H9 (cell line): Measurements from ENCODE around the gene TADA2B. TPM values are rescaled to one million over a fixed set of nuclear protein-coding genes. Genes with fewer than 3 reads are reported as not detected.
"Not testable (repeated sequence)": the region's sequence is repeated elsewhere in the genome, so short reads cannot be mapped to it uniquely, and the experiment has no call there.

ENCODE experiments used
- DNase-seq: peaks from one replicate; pipeline ENCODE4 v3.0.0-alpha.2; 2017
- H2AFZ ChIP-seq: one replicate; pipeline ENCODE4 v1.6.1; 2013; ENCODE audit warnings: mild to moderate bottlenecking, low read length, control low read depth, moderate library complexity
- H2AK5ac ChIP-seq: 2 replicates; pipeline ENCODE4 v1.6.1; 2013; ENCODE audit warnings: low read length, control low read depth, mixed read lengths; ENCODE audit not compliant: insufficient read length
- H2BK120ac ChIP-seq: one replicate; pipeline ENCODE4 v1.6.1; 2013; ENCODE audit warnings: low read depth, mild to moderate bottlenecking, low read length, control low read depth, inconsistent platforms; ENCODE audit not compliant: poor library complexity, severe bottlenecking
- H2BK12ac ChIP-seq: 2 replicates; pipeline ENCODE4 v1.6.1; 2013; ENCODE audit warnings: low read length, control low read depth, mixed read lengths, low read depth; ENCODE audit not compliant: insufficient read length
- H2BK15ac ChIP-seq: 2 replicates; pipeline ENCODE4 v1.6.1; 2013; ENCODE audit warnings: low read depth, low read length, control low read depth
- H2BK20ac ChIP-seq: one replicate; pipeline ENCODE4 v1.6.1; 2013; ENCODE audit warnings: low read depth, mild to moderate bottlenecking, low read length, control low read depth, inconsistent platforms; ENCODE audit not compliant: poor library complexity, severe bottlenecking
- H2BK5ac ChIP-seq: 2 replicates; pipeline ENCODE4 v1.6.1; 2013; ENCODE audit warnings: low read length, control low read depth, mixed read lengths; ENCODE audit not compliant: insufficient read length
- H3K14ac ChIP-seq: 2 replicates; pipeline ENCODE4 v1.6.1; 2013; ENCODE audit warnings: low read length, control low read depth; ENCODE audit not compliant: insufficient read depth
- H3K18ac ChIP-seq: 2 replicates; pipeline ENCODE4 v1.6.1; 2013; ENCODE audit warnings: low read depth, mild to moderate bottlenecking, mixed read lengths, low read length, control low read depth; ENCODE audit not compliant: insufficient read length
- H3K23ac ChIP-seq: 2 replicates; pipeline ENCODE4 v1.6.1; 2013; ENCODE audit warnings: low read length, control low read depth, mixed read lengths, low read depth; ENCODE audit not compliant: insufficient read length
- H3K23me2 ChIP-seq: 2 replicates; pipeline ENCODE4 v1.6.1; 2013; ENCODE audit warnings: low read depth, mild to moderate bottlenecking, mixed read lengths, low read length, control low read depth; ENCODE audit not compliant: insufficient read length, poor library complexity, severe bottlenecking
- H3K27ac ChIP-seq: 2 replicates; pipeline ENCODE4 v1.5.1; 2013; ENCODE audit warnings: low read length, control low read depth, mixed read lengths, low read depth; ENCODE audit not compliant: insufficient read length
- H3K27me3 ChIP-seq: 2 replicates; pipeline ENCODE4 v1.6.1; 2013; ENCODE audit warnings: low read length, control low read depth, inconsistent platforms; ENCODE audit not compliant: insufficient read depth
- H3K4ac ChIP-seq: 2 replicates; pipeline ENCODE4 v1.6.1; 2013; ENCODE audit warnings: low read depth, mild to moderate bottlenecking, control low read depth, inconsistent platforms, low read length, moderate library complexity
- H3K4me1 ChIP-seq: 2 replicates; pipeline ENCODE4 v1.6.1; 2013; ENCODE audit warnings: low read length, control low read depth, inconsistent platforms; ENCODE audit not compliant: insufficient read depth
- H3K4me2 ChIP-seq: 2 replicates; pipeline ENCODE4 v1.6.1; 2013; ENCODE audit warnings: low read length, control low read depth, mixed read lengths; ENCODE audit not compliant: insufficient read length, insufficient read depth
- H3K56ac ChIP-seq: 2 replicates; pipeline ENCODE4 v1.6.1; 2013; ENCODE audit warnings: low read depth, mild to moderate bottlenecking, mixed read lengths, low read length, control low read depth; ENCODE audit not compliant: insufficient read length
- H3K79me1 ChIP-seq: 2 replicates; pipeline ENCODE4 v1.6.1; 2013; ENCODE audit warnings: low read depth, mild to moderate bottlenecking, moderate library complexity, low read length, control low read depth, inconsistent platforms; ENCODE audit not compliant: insufficient read depth, poor library complexity, severe bottlenecking
- H3K79me2 ChIP-seq: 2 replicates; pipeline ENCODE4 v1.6.1; 2013; ENCODE audit warnings: low read length, control low read depth, inconsistent platforms; ENCODE audit not compliant: insufficient read depth
- H3K9ac ChIP-seq: 2 replicates; pipeline ENCODE4 v1.6.1; 2013; ENCODE audit warnings: low read length, control low read depth, mixed read lengths; ENCODE audit not compliant: insufficient read length; ENCODE audit errors: extremely low read depth
- H3K9me3 ChIP-seq: one replicate; pipeline ENCODE4 v1.6.1; 2013; ENCODE audit warnings: low read depth, low read length, inconsistent platforms; ENCODE audit not compliant: control insufficient read depth
- H3T11ph ChIP-seq: one replicate; pipeline ENCODE4 v1.6.1; 2013; ENCODE audit warnings: mild to moderate bottlenecking, low read length, control low read depth, inconsistent platforms
- H4K20me1 ChIP-seq: one replicate; pipeline ENCODE4 v1.6.1; 2013; ENCODE audit not compliant: control insufficient read depth, insufficient read length, insufficient read depth
- H4K5ac ChIP-seq: 2 replicates; pipeline ENCODE4 v1.6.1; 2013; ENCODE audit warnings: low read depth, mild to moderate bottlenecking, mixed read lengths, low read length, control low read depth; ENCODE audit not compliant: insufficient read length
- H4K8ac ChIP-seq: replicated peaks from 2 replicates; pipeline ENCODE4 v1.6.1; 2013; ENCODE audit warnings: low read length, control low read depth, mixed read lengths, low read depth; ENCODE audit not compliant: insufficient read length
- H4K91ac ChIP-seq: 2 replicates; pipeline ENCODE4 v1.6.1; 2013; ENCODE audit warnings: low read depth, mild to moderate bottlenecking, moderate library complexity, mixed read lengths, low read length, control low read depth; ENCODE audit not compliant: insufficient read length
- H3K27ac Mint-ChIP-seq, 3 experiments: 2 replicates in 2 of 3; 3 replicates in 1 of 3; pipeline ENCODE4 v1.8.0; 2020 to 2021; ENCODE audit warnings: mixed read lengths in 3 of 3, mild to moderate bottlenecking in 1 of 3, moderate library complexity in 1 of 3
- H3K27me3 Mint-ChIP-seq: 2 replicates; pipeline ENCODE4 v1.8.0; 2021; ENCODE audit warnings: low read depth, mild to moderate bottlenecking, moderate library complexity, mixed read lengths
- H3K36me3 Mint-ChIP-seq, 3 experiments: 2 replicates in 2 of 3; 3 replicates in 1 of 3; pipeline ENCODE4 v1.8.0; 2020 to 2021; ENCODE audit warnings: low read depth in 3 of 3, mixed read lengths in 3 of 3; ENCODE audit not compliant: insufficient read depth in 1 of 3
- H3K4me1 Mint-ChIP-seq, 2 experiments: 2 replicates each; pipeline ENCODE4 v1.8.0; 2020; ENCODE audit warnings: mixed read lengths in 2 of 2
- H3K4me3 Mint-ChIP-seq, 2 experiments: 2 replicates in 1 of 2; 3 replicates in 1 of 2; pipeline ENCODE4 v1.8.0; 2020 to 2021; ENCODE audit warnings: mild to moderate bottlenecking in 2 of 2, mixed read lengths in 2 of 2, moderate library complexity in 1 of 2
- H3K9me3 Mint-ChIP-seq, 2 experiments: 2 replicates in 1 of 2; 3 replicates in 1 of 2; pipeline ENCODE4 v1.8.0; 2020; ENCODE audit warnings: mild to moderate bottlenecking in 2 of 2, mixed read lengths in 2 of 2, moderate library complexity in 1 of 2
- CTCF ChIP-seq: fragments of 200-600 bp; sonication (generic); conservative IDR thresholded peaks from 3 replicates; pipeline ENCODE4 v1.8.0; 2021; ENCODE audit warnings: antibody characterized with exemption, mild to moderate bottlenecking
- WGBS: extraction: QIAGEN DNeasy Blood & Tissue Kit; methylation state at CpG from one replicate; pipeline ENCODE4 v1.1.7; 2013; ENCODE audit warnings: missing lambda C conversion rate, low lambda C conversion rate, mixed read lengths; ENCODE audit not compliant: insufficient read length; ENCODE audit errors: extremely low coverage; 5-methylcytosine and 5-hydroxymethylcytosine counted together
- total RNA-seq: library from RNA; stranded (reverse); gene quantifications from 2 replicates; pipeline ENCODE4 v1.2.1, GENCODE V29; 2021

The TADA2B gene
- total RNA-seq, 1 experiment from 2014 or later, result 14.0 TPM

DNA sequence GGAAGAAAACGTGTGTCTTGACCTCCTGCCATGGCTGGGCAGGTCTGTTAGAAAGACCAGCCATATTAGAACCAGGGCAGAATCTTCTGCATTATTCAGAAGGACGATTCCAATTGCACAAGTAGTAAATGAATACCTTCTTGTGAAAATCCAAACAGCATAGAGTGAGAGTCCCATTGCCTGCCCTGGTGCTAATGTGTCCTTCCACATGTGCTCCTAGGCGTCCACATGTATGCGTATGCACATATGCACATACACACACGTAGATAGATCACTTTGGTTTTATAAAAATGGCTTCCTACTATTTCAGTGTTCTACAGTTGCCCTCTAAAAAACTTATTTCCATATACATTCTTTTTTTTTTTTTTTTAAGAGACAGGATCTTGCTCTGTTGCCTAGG is 34.9 kb downstream of the TADA2B start:
- no peak overlapping the region for H3K4me2 ChIP-seq
- H2BK20ac ChIP-seq, result no peak overlapping the region
- no peak overlapping the region for H3K14ac ChIP-seq
- no peak overlapping the region for H3K9ac ChIP-seq
- WGBS, result no CpG with 5 or more reads among the region's 5 CpGs
- H3K27ac ChIP-seq, result no peak overlapping the region
- no peak for DNase-seq
- Mint-ChIP-seq H3K27me3 (peaks cover 55% of the 10 kb centered on the region), H3K4me3 (no peak overlapping the region), H3K9me3 (peaks cover 12 to 15% of the 10 kb centered on the region in 2 experiments; a peak in 4 of 5 replicates), H3K4me1 (no peaks in the 10 kb centered on the region), H3K27ac (no peak overlapping the region), H3K36me3 (no peaks in the 10 kb centered on the region; a peak in 1 of 7 replicates)
- H3K23ac ChIP-seq, result no peak overlapping the region
- H2BK120ac ChIP-seq, result no peak overlapping the region
- H3K18ac ChIP-seq, result no peak overlapping the region
- no peak for TF ChIP-seq CTCF
- no peaks in the 10 kb centered on the region for H3K23me2 ChIP-seq
- no peak overlapping the region for H3K4ac ChIP-seq
- H3K4me1 ChIP-seq, result no peaks in the 10 kb centered on the region
- H4K8ac ChIP-seq, result no peak overlapping the region
- no peak overlapping the region for H2AK5ac ChIP-seq
- H4K5ac ChIP-seq, result no peak overlapping the region
- no peaks in the 10 kb centered on the region for H3K79me1 ChIP-seq
- no peak overlapping the region for H4K91ac ChIP-seq
- no peaks in the 10 kb centered on the region for H3K27me3 ChIP-seq
- H3T11ph ChIP-seq, result no peak overlapping the region
- H4K20me1 ChIP-seq, result no peaks in the 10 kb centered on the region
- H3K79me2 ChIP-seq, result no peaks in the 10 kb centered on the region
- H2BK5ac ChIP-seq, result no peak overlapping the region
- no peak overlapping the region for H3K56ac ChIP-seq
- H2BK12ac ChIP-seq, result no peak overlapping the region
- no peak overlapping the region for H2AFZ ChIP-seq
- H3K9me3 ChIP-seq, result no peaks in the 10 kb centered on the region
- H2BK15ac ChIP-seq, result no peak overlapping the region

DNA sequence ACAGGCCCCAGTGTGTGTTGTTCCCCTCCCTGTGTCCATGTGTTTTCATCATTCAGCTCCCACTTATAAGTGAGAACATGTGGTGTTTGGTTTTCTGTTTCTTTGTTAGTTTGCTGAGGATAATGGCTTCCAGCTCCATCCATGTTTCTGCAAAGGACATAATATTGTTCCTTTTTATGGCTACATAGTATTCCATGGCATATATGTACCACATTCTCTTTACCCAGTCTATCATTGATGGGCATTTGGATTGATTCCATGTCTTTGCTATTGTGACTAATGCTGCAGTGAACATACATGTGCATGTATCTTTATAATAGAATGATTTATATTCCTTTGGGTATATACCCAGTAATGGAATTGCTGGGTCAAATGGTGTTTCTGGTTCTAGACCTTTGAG is 36.3 kb downstream of the TADA2B start:
- not testable (repeated sequence) for H3T11ph ChIP-seq, DNase-seq, H2BK12ac ChIP-seq, H3K23ac ChIP-seq, H3K14ac ChIP-seq, H2BK20ac ChIP-seq, H3K9ac ChIP-seq, H4K91ac ChIP-seq, H3K27ac ChIP-seq, H3K36me3 Mint-ChIP-seq, H3K4ac ChIP-seq, H3K18ac ChIP-seq, H4K20me1 ChIP-seq, H3K27me3 ChIP-seq, H2AFZ ChIP-seq, H3K4me1 ChIP-seq, H2BK5ac ChIP-seq, H3K79me2 ChIP-seq, H3K9me3 ChIP-seq, H4K5ac ChIP-seq, H2BK15ac ChIP-seq, H3K4me2 ChIP-seq, H2AK5ac ChIP-seq, H2BK120ac ChIP-seq, H4K8ac ChIP-seq, H3K23me2 ChIP-seq, H3K79me1 ChIP-seq, H3K56ac ChIP-seq, H3K4me1 Mint-ChIP-seq, H3K27ac Mint-ChIP-seq
- Mint-ChIP-seq H3K4me3 (peak overlapping the region in 1 of 2 experiments; percentile 62; a peak in 1 of 5 replicates), H3K27me3 (peaks cover 66% of the 10 kb centered on the region), H3K9me3 (peaks cover 12 to 15% of the 10 kb centered on the region in 2 experiments; a peak in 4 of 5 replicates)
